Measurements from ENCODE around the gene NOG. TPM values are rescaled to one million over a fixed set of nuclear protein-coding genes. Genes with fewer than 3 reads are reported as not detected.

Gene NOG
- total and polyA plus RNA-seq, 9 of the 15 experiments (the other 6 are each of a cell fraction or from before 2014, with no cell fraction given) = not detected

- TF ChIP-seq POLR3A (IDR thresholded peaks at IDR 0.05; ENCODE audit: borderline replicate concordance, extremely low read depth, insufficient read depth, insufficient read length) = no peak
- TF ChIP-seq IRF1 (CRISPR knock-in tag; IDR thresholded peaks at IDR 0.05; ENCODE audit: borderline replicate concordance) = no peak
- TF ChIP-seq KDM2B (CRISPR knock-in tag; IDR thresholded peaks at IDR 0.05) = no peak
- TF ChIP-seq EGR1 (conservative IDR thresholded peaks at IDR 0.05) = peak; percentile 62
- no peak for TF ChIP-seq POLR3G (IDR thresholded peaks at IDR 0.05; ENCODE audit: extremely low read depth, insufficient read length, insufficient replicate concordance)
- no peak for TF ChIP-seq YY1 (IDR thresholded peaks at IDR 0.05; ENCODE audit: borderline replicate concordance in 1 of 3, control insufficient read depth in 1 of 3, extremely low read depth in 1 of 3, insufficient read depth in 3 of 3, insufficient read length in 1 of 3, insufficient replicate concordance in 2 of 3, low read depth in 1 of 3, low read length in 2 of 3)
These were observed 913 bp upstream of the NOG start (continued) for GRCh38 chr17:56592487-56593085.

GRCh38 chr17:56593086-56593645 lies 333 bp upstream of the NOG start:
- Histone ChIP-seq H3K4me2 (ENCODE audit: insufficient read depth, low read length) (no peak overlapping the region), H3K36me3 (ENCODE audit: control insufficient read depth, insufficient read depth, low read length) (no peaks in the 10 kb centered on the region), H3K9me1 (ENCODE audit: control insufficient read depth, insufficient read depth, low read length) (peaks cover 5% of the 10 kb centered on the region), H3K9me3 (replicated peaks; ENCODE audit: control insufficient read depth, insufficient read depth, low read depth, low read length) (no peaks in the 10 kb centered on the region), H3K9ac (ENCODE audit: insufficient read depth in 1 of 2, low read depth in 2 of 2, low read length in 2 of 2) (no peak overlapping the region), H3K4me1 (replicated peaks in 1 of 2; ENCODE audit: control insufficient read depth in 2 of 2, insufficient read depth in 2 of 2, low read length in 2 of 2) (peaks cover 0 to 22% of the 10 kb centered on the region in 2 experiments; a peak in 2 of 5 replicates), H4K20me1 (replicated peaks; ENCODE audit: control insufficient read depth, insufficient read depth, low read length) (no peaks in the 10 kb centered on the region; the same call in 1 of the 2 replicates), H2AFZ (ENCODE audit: low read depth, low read length) (no peak overlapping the region), H3K27me3 (ENCODE audit: control insufficient read depth in 2 of 2, insufficient read depth in 2 of 2, low read length in 2 of 2) (peaks cover 21 to 30% of the 10 kb centered on the region in 2 experiments), H3K4me3 (no peak overlapping the region), H3K27ac (ENCODE audit: extremely low read depth, low read depth, low read length) (no peak overlapping the region), H3K79me2 (ENCODE audit: control insufficient read depth, insufficient read depth, low read length) (no peaks in the 10 kb centered on the region)
- POLR2A ChIA-PET = no interaction called here
- CTCF ChIA-PET (ENCODE audit: low intra/inter-chr PET ratio) = interaction anchor here (1.4 to 3.0 kb wide), 2 partner anchors 187 to 347 kb away, joined by 7 to 12 read pairs; no protein-coding TSS in a partner anchor
- intact Hi-C loops (cut with micrococcal nuclease) (loop anchor here (10.0 kb wide), 2 partner anchors 82 to 352 kb away; no protein-coding TSS in a partner anchor), in situ Hi-C loops (cut with MboI) (loop anchor here (5.0 kb wide), 1 partner anchor 119 kb away; no protein-coding TSS in a partner anchor)
- FAIRE-seq (no peak), DNase-seq (ENCODE audit: extremely low read depth in 1 of 4, low spot score in 3 of 4) (peak in 2 of 4 experiments; percentile 16 to 18), ATAC-seq (peak; percentile 24; the same call in 1 of the 3 replicates)
- BruUV-seq (replicated peaks) = no TSS peak
- WGBS (ENCODE audit: insufficient coverage, low coverage, missing lambda C conversion rate) = 39% methylated on average over 9 of the region's 46 CpGs
- TF ChIP-seq NFXL1 (CRISPR knock-in tag; IDR thresholded peaks at IDR 0.05) = no peak
- TF ChIP-seq ZNF696 (CRISPR knock-in tag; conservative IDR thresholded peaks at IDR 0.05) = no peak
- TF ChIP-seq ELK3 (CRISPR knock-in tag; IDR thresholded peaks at IDR 0.05) = no peak
- TF ChIP-seq ZNF133 (CRISPR knock-in tag; IDR thresholded peaks at IDR 0.05) = no peak
- TF ChIP-seq TBL1XR1 (IDR thresholded peaks at IDR 0.05; ENCODE audit: low read length in 2 of 2) = no peak
- TF ChIP-seq ZNF212 (CRISPR knock-in tag; IDR thresholded peaks at IDR 0.05) = no peak
- no peak for TF ChIP-seq ZNF277 (CRISPR knock-in tag; IDR thresholded peaks at IDR 0.05; ENCODE audit: borderline replicate concordance)

All from K562 (cell line).